Heart left ventricle (tissue), 13 donors: ENCODE results near the gene NUTM1.
"Not testable (repeated sequence)": the region's sequence is repeated elsewhere in the genome, so short reads cannot be mapped to it uniquely, and the experiment has no call there.

Experiments
- CTCF ChIP-seq, 12 donors: fragments of 200-600 bp; sonication (generic) in 4 of 12; IDR thresholded peaks; one replicate each; pipeline versions ENCODE4 v1.5.0 to v1.8.0; 2018 to 2022; ENCODE audit warnings: antibody characterized with exemption in 12 of 12, mild to moderate bottlenecking in 5 of 12
- POLR2A ChIP-seq, 2 donors: fragments of 450-650 bp; IDR thresholded peaks; one replicate each; pipeline ENCODE4 v1.6.1; 2017; ENCODE audit warnings: antibody characterized with exemption in 2 of 2, mild to moderate bottlenecking in 2 of 2, moderate library complexity in 2 of 2
- donor health status: ischemic (EF 13 %, LVEDD 7.1; RV severe dilation, severe dysfunction).
- donor health status: DM: no; HTN: yes; CAD: no.
- donor health status: DM: no; HTN: no; CAD: no.
- donor health status: ischemic (EF 25% LVEDD 6.9; RV normal size, moderate dysfunction).
- donor health status: ischemic (EF 25% LVEDD 5.7; RV mildly dilated, moderate dysfunction).
- donor health status: ischemic (EF 35%, LVEDD 5.7; RV mildly dilated, moderate dysfunction).
- donor health status: nonischemic (EF 11% LVEDD 7.7; RV severe dilation, severe dysfunction).
- donor health status: DM: yes; HTN: yes; CAD: no.
- donor health status: PGD.
- donor health status: ischemic (EF 29% LVEDD 5.4; RV normal size, mild dysfunction).
- donor health status: nonischemic (EF 23%, LVEDD 6.1; RV moderate dilation, normal function).

DNA sequence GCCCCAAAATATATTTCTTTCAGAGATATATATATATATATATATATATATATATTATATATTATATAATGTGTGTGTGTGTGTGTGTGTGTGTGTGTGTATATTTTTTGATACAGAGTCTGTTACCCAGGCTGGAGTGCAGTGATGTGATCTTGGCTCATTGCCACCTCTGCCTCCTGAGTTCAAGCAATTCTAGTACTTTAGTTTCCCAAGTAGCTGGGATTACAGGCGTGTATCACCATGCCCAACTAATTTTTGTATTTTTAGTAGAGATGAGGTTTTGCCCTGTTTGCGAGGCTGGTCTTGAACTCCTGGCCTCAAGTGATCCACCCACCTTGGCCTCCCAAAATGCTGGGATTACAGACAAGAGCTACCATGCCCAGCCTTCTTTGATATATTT lies 32.4 kb downstream of the NUTM1 start:
- not testable (repeated sequence) for TF ChIP-seq CTCF, POLR2A (IDR thresholded peaks at IDR 0.05)
